Endometrium (tissue), 2 donors: ENCODE measurements around the gene LRP5.
"Not testable (repeated sequence)": the region's sequence is repeated elsewhere in the genome, so short reads cannot be mapped to it uniquely, and the experiment has no call there.

ENCODE experiments used
- FAIRE-seq: peaks from 2 replicates; lab custom pipeline; 2012; peaks lifted over from hg19 to GRCh38; lab: Jason Lieb, UNC
- donor health status: control.
- donor health status: control.

Gene LRP5

DNA sequence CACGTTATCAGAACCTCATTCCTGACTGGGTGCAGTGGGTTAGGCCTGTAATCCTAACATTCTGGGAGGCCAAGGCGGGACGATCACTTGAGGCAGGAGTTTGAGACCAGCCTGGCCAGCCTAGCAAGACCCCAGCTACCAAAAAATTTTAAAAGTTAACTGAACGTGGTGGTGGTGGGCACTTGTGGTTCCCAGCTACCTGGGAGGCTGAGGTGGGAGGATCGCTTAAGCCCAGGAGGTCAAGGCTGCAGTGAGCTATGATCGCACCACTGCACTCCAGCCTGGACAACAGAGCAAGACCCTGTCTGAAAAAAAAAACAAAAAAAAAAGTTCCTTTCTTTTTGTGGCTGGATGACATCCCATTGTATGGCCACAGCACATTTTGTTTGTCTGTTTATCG lies 80.4 kb downstream of the LRP5 start:
- no peak for FAIRE-seq

- no peak for FAIRE-seq
These were observed 84.1 kb downstream of the LRP5 start for GRCh38 chr11:68396516-68396915.

GRCh38 chr11:68397256-68397655 lies 84.9 kb downstream of the LRP5 start:
- FAIRE-seq = no peak

GRCh38 chr11:68398995-68399851 lies 86.8 kb downstream of the LRP5 start:
- peak; percentile 69 for FAIRE-seq

DNA sequence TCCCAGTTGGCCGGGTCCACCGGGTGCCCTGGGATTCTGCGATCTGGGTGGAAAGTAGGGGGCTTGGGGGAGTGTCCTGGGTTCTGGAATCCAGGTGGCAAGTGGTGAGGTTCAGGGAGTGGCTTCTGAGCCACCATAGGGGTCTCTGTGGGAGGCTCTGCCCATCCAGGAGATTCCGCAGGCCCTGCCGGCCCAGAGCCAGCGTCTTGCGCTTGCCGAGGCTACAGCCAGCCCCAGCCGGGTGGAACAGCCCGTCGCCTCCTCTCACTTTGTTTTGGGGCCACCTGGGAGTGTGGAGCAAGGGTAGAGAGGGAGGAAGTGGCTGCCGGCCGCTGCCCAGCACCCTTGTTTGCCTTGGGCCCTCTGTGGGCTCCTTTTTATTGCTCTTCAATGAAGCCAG lies 87.5 kb downstream of the LRP5 start:
- FAIRE-seq = no peak

DNA sequence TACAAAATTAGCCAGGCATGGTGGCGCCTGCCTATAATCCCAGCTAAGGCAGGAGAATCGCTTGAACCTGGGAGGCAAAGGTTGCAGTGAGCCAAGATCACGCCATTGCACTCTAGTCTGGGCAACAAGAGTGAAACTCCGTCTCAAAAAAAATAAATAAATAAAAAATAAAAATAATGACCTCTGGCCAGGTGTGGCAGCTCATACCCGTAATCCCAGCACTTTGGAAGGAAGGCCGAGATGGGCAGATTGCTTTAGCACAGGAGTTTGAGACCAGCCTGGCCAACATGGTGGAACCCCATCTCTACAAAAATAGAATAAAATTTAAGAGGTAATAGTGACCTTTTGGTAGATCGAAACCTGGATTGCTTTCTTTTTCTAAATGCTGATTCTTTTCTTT lies 88.2 kb downstream of the LRP5 start:
- FAIRE-seq = not testable (repeated sequence)

GRCh38 chr11:68401856-68402255 lies 89.5 kb downstream of the LRP5 start:
- no peak for FAIRE-seq

DNA sequence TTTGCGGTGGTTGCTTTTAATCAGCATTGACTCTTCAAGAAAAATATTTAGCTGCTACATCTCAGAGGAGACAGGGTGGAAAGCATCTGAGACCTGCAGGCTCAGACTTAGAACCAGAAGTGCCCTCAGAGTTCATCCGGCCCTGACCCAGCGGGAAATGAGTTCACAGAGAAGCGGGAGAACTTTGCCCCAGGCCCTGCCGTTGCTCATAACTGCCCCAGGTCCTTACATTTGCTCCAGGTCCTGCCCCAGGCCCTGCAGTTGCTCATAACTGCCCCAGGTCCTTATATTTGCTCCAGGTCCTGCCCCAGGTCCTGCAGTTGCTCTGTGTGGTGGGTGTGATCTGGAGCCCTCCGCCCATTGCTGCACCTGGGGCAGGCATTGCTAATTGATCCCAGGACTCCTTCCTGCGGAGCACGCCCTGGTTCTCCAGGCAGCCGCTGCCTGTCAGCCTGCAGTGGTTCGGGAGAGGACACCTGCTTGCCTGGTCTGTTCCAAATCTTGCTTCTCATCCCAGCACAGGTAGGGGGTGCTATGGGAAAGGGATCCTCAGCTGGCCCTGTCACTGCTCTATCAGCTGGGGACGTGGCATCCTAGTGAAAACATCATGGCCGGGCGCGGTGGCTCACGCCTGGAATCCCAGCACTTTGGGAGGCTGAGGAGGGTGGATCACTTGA lies 90.1 kb downstream of the LRP5 start:
- FAIRE-seq = no peak

DNA sequence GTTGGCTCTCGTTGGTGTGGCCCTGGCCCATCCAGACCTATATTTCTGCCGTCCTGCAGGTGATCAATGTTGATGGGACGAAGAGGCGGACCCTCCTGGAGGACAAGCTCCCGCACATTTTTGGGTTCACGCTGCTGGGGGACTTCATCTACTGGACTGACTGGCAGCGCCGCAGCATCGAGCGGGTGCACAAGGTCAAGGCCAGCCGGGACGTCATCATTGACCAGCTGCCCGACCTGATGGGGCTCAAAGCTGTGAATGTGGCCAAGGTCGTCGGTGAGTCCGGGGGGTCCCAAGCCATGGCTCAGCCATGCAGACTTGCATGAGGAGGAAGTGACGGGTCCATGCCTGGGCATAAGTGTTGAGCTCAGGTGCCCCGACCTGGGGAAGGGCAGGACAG lies 91.0 kb downstream of the LRP5 start:
- no peak for FAIRE-seq

DNA sequence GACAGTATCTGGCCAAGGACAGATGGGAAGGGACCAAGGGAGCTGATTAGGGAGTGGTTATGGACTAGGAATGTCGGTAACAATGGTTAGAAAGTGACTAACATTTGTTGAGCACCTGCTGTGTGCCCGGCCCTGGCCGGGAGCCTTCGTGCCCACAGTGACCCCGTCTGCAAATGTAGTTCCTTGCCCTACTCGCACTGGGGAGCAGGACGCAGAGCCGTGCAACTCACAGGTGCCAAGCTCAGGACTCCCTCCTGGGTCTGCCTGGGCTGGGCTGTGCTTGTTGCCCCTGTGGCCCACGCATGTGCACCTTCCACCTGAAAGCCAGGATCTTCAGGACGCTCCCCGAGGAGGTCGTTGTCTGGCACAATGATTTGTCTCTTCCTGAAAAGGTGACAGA lies 91.4 kb downstream of the LRP5 start:
- FAIRE-seq = no peak

DNA sequence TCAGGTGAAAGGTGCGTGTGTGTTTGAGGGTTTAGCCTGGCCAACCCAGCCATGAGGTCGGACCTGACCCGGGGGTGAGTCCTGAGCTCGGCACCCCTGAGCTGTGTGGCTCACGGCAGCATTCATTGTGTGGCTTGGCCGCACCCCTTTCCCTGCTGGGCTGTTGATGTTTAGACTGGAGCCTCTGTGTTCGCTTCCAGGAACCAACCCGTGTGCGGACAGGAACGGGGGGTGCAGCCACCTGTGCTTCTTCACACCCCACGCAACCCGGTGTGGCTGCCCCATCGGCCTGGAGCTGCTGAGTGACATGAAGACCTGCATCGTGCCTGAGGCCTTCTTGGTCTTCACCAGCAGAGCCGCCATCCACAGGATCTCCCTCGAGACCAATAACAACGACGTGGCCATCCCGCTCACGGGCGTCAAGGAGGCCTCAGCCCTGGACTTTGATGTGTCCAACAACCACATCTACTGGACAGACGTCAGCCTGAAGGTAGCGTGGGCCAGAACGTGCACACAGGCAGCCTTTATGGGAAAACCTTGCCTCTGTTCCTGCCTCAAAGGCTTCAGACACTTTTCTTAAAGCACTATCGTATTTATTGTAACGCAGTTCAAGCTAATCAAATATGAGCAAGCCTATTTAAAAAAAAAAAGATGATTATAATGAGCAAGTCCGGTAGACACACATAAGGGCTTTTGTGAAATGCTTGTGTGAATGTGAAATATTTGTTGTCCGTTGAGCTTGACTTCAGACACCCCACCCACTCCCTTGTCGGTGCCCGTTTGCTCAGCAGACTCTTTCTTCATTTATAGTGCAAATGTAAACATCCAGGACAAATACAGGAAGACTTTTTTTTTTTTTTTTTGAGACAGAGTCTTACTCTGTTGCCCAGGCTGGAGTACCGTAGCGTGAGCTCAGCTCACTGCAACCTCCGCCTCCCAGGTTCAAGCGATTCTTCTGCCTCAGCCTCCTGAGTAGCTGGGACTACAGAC lies 94.2 kb downstream of the LRP5 start:
- no peak for FAIRE-seq

GRCh38 chr11:68408512-68408911 lies 96.1 kb downstream of the LRP5 start:
- FAIRE-seq = no peak

- FAIRE-seq = no peak
These were observed 97.5 kb downstream of the LRP5 start for GRCh38 chr11:68409748-68410344.

- no peak for FAIRE-seq
These were observed 99.2 kb downstream of the LRP5 start for GRCh38 chr11:68411501-68411991.

GRCh38 chr11:68412593-68413475 lies 100.4 kb downstream of the LRP5 start:
- FAIRE-seq = no peak

DNA sequence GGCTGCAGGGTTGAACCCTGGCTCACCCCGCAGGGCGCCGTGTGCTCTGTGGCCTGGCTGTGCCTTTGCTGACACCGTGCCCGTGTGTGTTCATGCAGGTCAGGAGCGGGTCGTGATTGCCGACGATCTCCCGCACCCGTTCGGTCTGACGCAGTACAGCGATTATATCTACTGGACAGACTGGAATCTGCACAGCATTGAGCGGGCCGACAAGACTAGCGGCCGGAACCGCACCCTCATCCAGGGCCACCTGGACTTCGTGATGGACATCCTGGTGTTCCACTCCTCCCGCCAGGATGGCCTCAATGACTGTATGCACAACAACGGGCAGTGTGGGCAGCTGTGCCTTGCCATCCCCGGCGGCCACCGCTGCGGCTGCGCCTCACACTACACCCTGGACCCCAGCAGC lies 101.2 kb downstream of the LRP5 start:
- FAIRE-seq = no peak

DNA sequence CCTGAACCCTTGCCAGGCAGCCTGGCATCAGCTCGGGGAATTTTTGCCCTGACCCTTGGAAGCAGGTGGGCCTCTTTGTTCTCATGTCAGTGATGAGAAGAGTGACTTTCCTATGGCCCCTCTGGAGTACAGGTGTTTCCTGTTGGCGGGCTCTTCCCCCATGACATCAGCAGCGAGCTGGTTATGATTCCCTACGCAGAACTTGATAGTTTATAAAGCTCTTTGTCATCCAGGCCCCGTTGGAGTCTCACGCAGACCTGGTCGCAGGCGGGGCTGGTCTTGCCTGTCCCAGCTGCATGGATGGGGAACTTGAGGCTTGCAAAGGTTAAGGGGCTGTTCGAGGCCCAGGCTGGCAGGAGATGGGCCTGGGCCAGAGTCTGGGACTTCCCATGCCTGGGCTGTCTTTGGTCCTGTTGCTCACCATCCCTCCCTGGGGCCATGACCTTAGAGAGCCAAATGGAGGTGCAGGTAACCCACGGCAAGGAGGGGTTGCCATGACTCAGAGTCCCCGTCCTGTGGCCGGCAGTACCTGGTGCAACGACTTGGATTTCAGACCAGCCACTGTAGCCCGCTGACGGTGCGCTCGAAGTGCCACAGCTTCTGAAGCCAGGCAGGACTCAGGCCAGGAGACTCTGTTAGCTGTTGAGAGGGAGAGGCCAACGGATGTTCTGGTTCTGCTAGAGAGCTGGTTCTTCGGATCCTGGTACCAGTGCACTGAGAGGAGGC lies 102.3 kb downstream of the LRP5 start:
- no peak for FAIRE-seq

- FAIRE-seq = no peak
These were observed 103.7 kb downstream of the LRP5 start for GRCh38 chr11:68416070-68416578.

DNA sequence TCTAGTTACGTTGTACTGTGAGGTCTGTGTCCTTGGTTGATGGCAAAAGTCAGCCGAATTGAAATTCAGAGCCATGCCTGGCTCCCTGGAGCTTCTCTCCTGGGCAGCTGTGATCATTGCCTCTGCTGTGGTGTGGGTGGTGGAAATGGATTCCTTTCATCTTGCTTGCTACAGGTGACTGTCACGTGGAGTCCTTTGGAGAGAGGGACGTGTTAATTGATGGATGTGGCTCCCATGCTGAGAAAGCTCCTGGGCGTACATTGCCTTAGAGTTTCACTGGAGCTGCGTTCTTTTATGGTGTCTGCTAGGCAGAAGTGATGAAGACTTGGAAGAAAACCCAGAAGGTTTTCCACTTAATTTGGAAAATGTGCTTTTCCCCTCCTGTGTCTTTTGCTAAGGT lies 106.3 kb downstream of the LRP5 start:
- FAIRE-seq = no peak

DNA sequence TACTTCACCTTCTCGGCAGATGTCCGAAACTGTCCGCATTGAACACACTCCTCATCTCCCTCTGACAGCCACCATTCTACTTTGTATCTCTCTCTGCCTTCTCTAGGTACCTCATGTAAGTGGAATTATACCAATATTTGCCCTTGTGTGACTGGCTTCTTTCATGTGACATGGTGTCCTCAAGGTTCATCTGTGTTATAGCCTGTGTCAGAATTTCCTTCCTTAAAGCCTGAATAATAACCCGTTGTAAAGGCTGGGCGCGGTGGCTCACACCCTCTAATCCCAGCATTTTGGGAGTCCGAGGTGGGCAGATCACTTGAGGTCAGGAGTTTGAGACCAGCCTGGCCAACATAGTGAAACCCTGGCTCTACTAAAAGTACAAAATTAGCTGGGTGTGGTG lies 107.8 kb downstream of the LRP5 start:
- FAIRE-seq = no peak
